ENCODE measurements around the gene DNAH10.
A peak's percentile ranks its signal among the peaks of the same experiment; 100 is the strongest.
"Not testable (repeated sequence)": the region's sequence is repeated elsewhere in the genome, so short reads cannot be mapped to it uniquely, and the experiment has no call there.

DNAH10 gene

GRCh38 chr12:123765504-123766035 lies 3.5 kb downstream of the DNAH10 start:
- Histone ChIP-seq H3K4me3 (ENCODE audit: low read depth, low read length) (no peak overlapping the region), H3K4me1 (ENCODE audit: control insufficient read depth, insufficient read depth, low read length) (peaks cover 4% of the 10 kb centered on the region; the same call in 1 of the 2 replicates), H3K27me3 (ENCODE audit: control insufficient read depth, insufficient read depth, low read length) (peaks cover 20% of the 10 kb centered on the region), H3K27ac (ENCODE audit: low read depth, low read length) (no peak overlapping the region), H3K36me3 (ENCODE audit: control insufficient read depth, insufficient read depth, low read length) (no peaks in the 10 kb centered on the region), H3K9me3 (ENCODE audit: control insufficient read depth, insufficient read depth, low read depth, low read length) (no peaks in the 10 kb centered on the region), H3K9ac (ENCODE audit: low read length) (no peak overlapping the region)

GRCh38 chr12:123767613-123768012 lies 5.5 kb downstream of the DNAH10 start:
- Histone ChIP-seq H3K9ac (ENCODE audit: low read length) (no peak overlapping the region), H3K4me3 (ENCODE audit: low read depth, low read length) (no peak overlapping the region), H3K36me3 (ENCODE audit: control insufficient read depth, insufficient read depth, low read length) (no peaks in the 10 kb centered on the region), H3K27me3 (ENCODE audit: control insufficient read depth, insufficient read depth, low read length) (peaks cover 19% of the 10 kb centered on the region), H3K4me1 (ENCODE audit: control insufficient read depth, insufficient read depth, low read length) (no peaks in the 10 kb centered on the region; the same call in 1 of the 2 replicates), H3K27ac (ENCODE audit: low read depth, low read length) (no peak overlapping the region), H3K9me3 (ENCODE audit: control insufficient read depth, insufficient read depth, low read depth, low read length) (no peaks in the 10 kb centered on the region)

- Histone ChIP-seq H3K27me3 (ENCODE audit: control insufficient read depth, insufficient read depth, low read length) (peaks cover 12% of the 10 kb centered on the region), H3K9ac (ENCODE audit: low read length) (no peak overlapping the region), H3K4me1 (ENCODE audit: control insufficient read depth, insufficient read depth, low read length) (no peaks in the 10 kb centered on the region; the same call in 1 of the 2 replicates), H3K9me3 (ENCODE audit: control insufficient read depth, insufficient read depth, low read depth, low read length) (no peaks in the 10 kb centered on the region), H3K4me3 (ENCODE audit: low read depth, low read length) (no peak overlapping the region), H3K27ac (ENCODE audit: low read depth, low read length) (no peak overlapping the region), H3K36me3 (ENCODE audit: control insufficient read depth, insufficient read depth, low read length) (no peaks in the 10 kb centered on the region)
Measured at GRCh38 chr12:123771261-123771660, 9.2 kb downstream of the DNAH10 start.

GRCh38 chr12:123772074-123772473 lies 10.0 kb downstream of the DNAH10 start:
- Histone ChIP-seq H3K27ac (ENCODE audit: low read depth, low read length) (no peak overlapping the region), H3K27me3 (ENCODE audit: control insufficient read depth, insufficient read depth, low read length) (peaks cover 12% of the 10 kb centered on the region), H3K36me3 (ENCODE audit: control insufficient read depth, insufficient read depth, low read length) (no peaks in the 10 kb centered on the region)

GRCh38 chr12:123773375-123773774 lies 11.3 kb downstream of the DNAH10 start:
- H3K4me3 ChIP-seq (ENCODE audit: low read depth, low read length): no peak overlapping the region
- peaks cover 12% of the 10 kb centered on the region for H3K27me3 ChIP-seq (ENCODE audit: control insufficient read depth, insufficient read depth, low read length)
- no peaks in the 10 kb centered on the region for H3K9me3 ChIP-seq (ENCODE audit: control insufficient read depth, insufficient read depth, low read depth, low read length)
- no peaks in the 10 kb centered on the region; the same call in 1 of the 2 replicates for H3K4me1 ChIP-seq (ENCODE audit: control insufficient read depth, insufficient read depth, low read length)
- no peak overlapping the region for H3K9ac ChIP-seq (ENCODE audit: low read length)
- no peak overlapping the region for H3K27ac ChIP-seq (ENCODE audit: low read depth, low read length)
- no peaks in the 10 kb centered on the region for H3K36me3 ChIP-seq (ENCODE audit: control insufficient read depth, insufficient read depth, low read length)

More at GRCh38 chr12:123772074-123772473, 10.0 kb downstream of the DNAH10 start:
- H3K9me3 ChIP-seq (ENCODE audit: control insufficient read depth, insufficient read depth, low read depth, low read length): no peaks in the 10 kb centered on the region
- H3K9ac ChIP-seq (ENCODE audit: low read length): no peak overlapping the region
- no peak overlapping the region for H3K4me3 ChIP-seq (ENCODE audit: low read depth, low read length)
- H3K4me1 ChIP-seq (ENCODE audit: control insufficient read depth, insufficient read depth, low read length): no peaks in the 10 kb centered on the region; the same call in 1 of the 2 replicates

GRCh38 chr12:123779551-123779950 lies 17.4 kb downstream of the DNAH10 start:
- no peak overlapping the region for H3K9ac ChIP-seq (ENCODE audit: low read length)

GRCh38 chr12:123782997-123783792 lies 21.1 kb downstream of the DNAH10 start:
- Histone ChIP-seq H3K36me3 (ENCODE audit: control insufficient read depth, insufficient read depth, low read length) (no peaks in the 10 kb centered on the region), H3K27ac (ENCODE audit: low read depth, low read length) (no peak overlapping the region), H3K4me3 (ENCODE audit: low read depth, low read length) (no peak overlapping the region), H3K4me1 (ENCODE audit: control insufficient read depth, insufficient read depth, low read length) (no peaks in the 10 kb centered on the region), H3K9me3 (ENCODE audit: control insufficient read depth, insufficient read depth, low read depth, low read length) (no peaks in the 10 kb centered on the region), H3K27me3 (ENCODE audit: control insufficient read depth, insufficient read depth, low read length) (peaks cover 4% of the 10 kb centered on the region; the same call in 1 of the 2 replicates), H3K9ac (ENCODE audit: low read length) (no peak overlapping the region)

More at GRCh38 chr12:123779551-123779950, 17.4 kb downstream of the DNAH10 start:
- Histone ChIP-seq H3K36me3 (ENCODE audit: control insufficient read depth, insufficient read depth, low read length) (no peaks in the 10 kb centered on the region), H3K4me1 (ENCODE audit: control insufficient read depth, insufficient read depth, low read length) (no peaks in the 10 kb centered on the region), H3K4me3 (ENCODE audit: low read depth, low read length) (no peak overlapping the region), H3K27ac (ENCODE audit: low read depth, low read length) (no peak overlapping the region), H3K27me3 (ENCODE audit: control insufficient read depth, insufficient read depth, low read length) (peaks cover 4% of the 10 kb centered on the region; the same call in 1 of the 2 replicates), H3K9me3 (ENCODE audit: control insufficient read depth, insufficient read depth, low read depth, low read length) (no peaks in the 10 kb centered on the region)

GRCh38 chr12:123787466-123787865 lies 25.4 kb downstream of the DNAH10 start:
- Histone ChIP-seq H3K9ac (ENCODE audit: low read length) (no peak overlapping the region), H3K27ac (ENCODE audit: low read depth, low read length) (no peak overlapping the region), H3K4me1 (ENCODE audit: control insufficient read depth, insufficient read depth, low read length) (no peaks in the 10 kb centered on the region), H3K9me3 (ENCODE audit: control insufficient read depth, insufficient read depth, low read depth, low read length) (no peaks in the 10 kb centered on the region), H3K27me3 (ENCODE audit: control insufficient read depth, insufficient read depth, low read length) (peaks cover 4% of the 10 kb centered on the region; the same call in 1 of the 2 replicates), H3K4me3 (ENCODE audit: low read depth, low read length) (peak overlapping the region; percentile 23), H3K36me3 (ENCODE audit: control insufficient read depth, insufficient read depth, low read length) (no peaks in the 10 kb centered on the region)

GRCh38 chr12:123788541-123788940 lies 26.4 kb downstream of the DNAH10 start:
- no peaks in the 10 kb centered on the region for H3K4me1 ChIP-seq (ENCODE audit: control insufficient read depth, insufficient read depth, low read length)
- H3K27me3 ChIP-seq (ENCODE audit: control insufficient read depth, insufficient read depth, low read length): no peaks in the 10 kb centered on the region; the same call in 1 of the 2 replicates
- no peak overlapping the region for H3K9ac ChIP-seq (ENCODE audit: low read length)
- H3K36me3 ChIP-seq (ENCODE audit: control insufficient read depth, insufficient read depth, low read length): no peaks in the 10 kb centered on the region
- H3K27ac ChIP-seq (ENCODE audit: low read depth, low read length): no peak overlapping the region
- no peaks in the 10 kb centered on the region for H3K9me3 ChIP-seq (ENCODE audit: control insufficient read depth, insufficient read depth, low read depth, low read length)
- H3K4me3 ChIP-seq (ENCODE audit: low read depth, low read length): no peak overlapping the region

- not testable (repeated sequence) for H3K27me3 ChIP-seq (ENCODE audit: control insufficient read depth, insufficient read depth, low read length); H3K36me3 ChIP-seq (ENCODE audit: control insufficient read depth, insufficient read depth, low read length); H3K27ac ChIP-seq (ENCODE audit: low read depth, low read length); H3K9ac ChIP-seq (ENCODE audit: low read length); H3K4me3 ChIP-seq (ENCODE audit: low read depth, low read length); H3K4me1 ChIP-seq (ENCODE audit: control insufficient read depth, insufficient read depth, low read length); H3K9me3 ChIP-seq (ENCODE audit: control insufficient read depth, insufficient read depth, low read depth, low read length)
Measured at GRCh38 chr12:123789422-123789821, 27.3 kb downstream of the DNAH10 start.

- no peak overlapping the region for H3K4me3 ChIP-seq (ENCODE audit: low read depth, low read length)
- no peaks in the 10 kb centered on the region for H3K9me3 ChIP-seq (ENCODE audit: control insufficient read depth, insufficient read depth, low read depth, low read length)
- no peak overlapping the region for H3K27ac ChIP-seq (ENCODE audit: low read depth, low read length)
- no peak overlapping the region for H3K9ac ChIP-seq (ENCODE audit: low read length)
- no peaks in the 10 kb centered on the region for H3K4me1 ChIP-seq (ENCODE audit: control insufficient read depth, insufficient read depth, low read length)
- H3K27me3 ChIP-seq (ENCODE audit: control insufficient read depth, insufficient read depth, low read length): no peaks in the 10 kb centered on the region; the same call in 1 of the 2 replicates
- no peaks in the 10 kb centered on the region for H3K36me3 ChIP-seq (ENCODE audit: control insufficient read depth, insufficient read depth, low read length)
Measured at GRCh38 chr12:123790905-123791467, 28.9 kb downstream of the DNAH10 start.
